Measurements from ENCODE around the gene MICAL3.
"Not testable (repeated sequence)": the region's sequence is repeated elsewhere in the genome, so short reads cannot be mapped to it uniquely, and the experiment has no call there.

MICAL3 gene

GRCh38 chr22:17997456-17997855 lies 26.9 kb downstream of the MICAL3 start:
- no peak for DNase-seq (ENCODE audit: low read depth)

DNA sequence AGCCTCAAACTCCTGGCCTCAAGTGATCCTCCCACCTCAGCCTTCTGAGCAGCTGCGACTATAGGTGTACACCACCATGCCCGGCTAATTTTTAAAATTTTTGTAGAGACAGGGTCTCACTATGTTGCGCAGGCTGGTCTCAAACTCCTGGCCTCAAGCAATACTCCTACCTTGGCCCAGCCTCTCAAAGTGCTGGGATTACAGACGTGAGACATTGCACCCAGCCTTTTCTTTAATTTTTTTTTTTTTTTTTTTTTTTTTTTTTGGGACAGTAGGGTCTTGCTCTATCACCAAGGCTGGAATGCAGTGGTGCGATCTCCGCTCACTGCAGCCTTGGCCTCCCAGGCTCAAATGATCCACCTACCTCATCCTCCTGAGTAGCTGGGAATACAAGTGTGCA lies 29.1 kb downstream of the MICAL3 start:
- not testable (repeated sequence) for DNase-seq (ENCODE audit: low read depth)

GRCh38 chr22:17994424-17995108 lies 29.8 kb downstream of the MICAL3 start:
- no peak for DNase-seq (ENCODE audit: low read depth)

GRCh38 chr22:17992976-17993375 lies 31.4 kb downstream of the MICAL3 start:
- DNase-seq (ENCODE audit: low read depth): not testable (repeated sequence)

- not testable (repeated sequence) for DNase-seq (ENCODE audit: low read depth)
Measured at GRCh38 chr22:17991992-17992391, 32.4 kb downstream of the MICAL3 start.

- no peak for DNase-seq (ENCODE audit: low read depth)
Measured at GRCh38 chr22:17990942-17991341, 33.4 kb downstream of the MICAL3 start.

DNA sequence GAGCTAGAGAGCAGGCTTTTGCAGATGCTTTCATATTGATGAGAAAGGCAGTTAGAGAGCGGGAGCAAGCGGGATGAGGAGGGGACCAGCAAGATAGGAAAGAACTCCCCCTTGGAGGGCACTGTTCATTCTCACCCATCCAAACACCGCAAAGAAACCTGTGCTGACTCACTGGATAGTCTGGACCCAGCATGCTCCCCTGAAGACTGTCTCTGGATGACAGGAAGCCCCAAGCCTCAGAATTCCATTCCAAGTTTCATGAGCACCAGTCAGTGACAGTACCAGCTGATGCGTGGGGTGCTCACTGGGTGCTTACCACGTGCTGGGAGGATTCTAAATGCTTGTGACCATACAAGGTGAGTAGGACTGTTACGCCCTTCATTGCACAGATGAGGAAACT lies 34.2 kb downstream of the MICAL3 start:
- DNase-seq (ENCODE audit: low read depth): no peak

GRCh38 chr22:17988800-17989513 lies 35.4 kb downstream of the MICAL3 start:
- DNase-seq (ENCODE audit: low read depth): no peak

- DNase-seq (ENCODE audit: low read depth): no peak
Measured at GRCh38 chr22:17985606-17986005, 38.8 kb downstream of the MICAL3 start.

DNA sequence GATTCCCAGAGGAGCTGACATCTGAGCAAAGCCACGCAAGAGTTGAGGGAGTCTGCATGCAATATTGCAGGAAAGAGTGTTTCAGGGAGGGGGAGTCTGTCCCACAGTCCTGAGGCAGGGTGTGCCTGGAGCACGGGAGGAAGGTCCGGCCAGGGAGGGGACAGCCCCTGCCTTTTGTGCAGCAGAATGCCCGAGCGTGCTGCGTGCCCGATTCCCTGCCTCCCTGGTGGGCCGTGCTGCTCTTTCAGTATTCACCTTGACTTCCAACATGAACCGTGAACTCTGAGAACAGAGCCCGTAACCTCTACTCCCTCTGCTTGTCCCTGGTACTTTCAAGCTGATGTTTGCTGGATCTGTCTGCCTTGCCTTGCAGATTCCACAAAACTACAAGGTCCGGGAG lies 39.3 kb downstream of the MICAL3 start:
- not testable (repeated sequence) for DNase-seq (ENCODE audit: low read depth)

GRCh38 chr22:17984114-17984513 lies 40.2 kb downstream of the MICAL3 start:
- no peak for DNase-seq (ENCODE audit: low read depth)

DNA sequence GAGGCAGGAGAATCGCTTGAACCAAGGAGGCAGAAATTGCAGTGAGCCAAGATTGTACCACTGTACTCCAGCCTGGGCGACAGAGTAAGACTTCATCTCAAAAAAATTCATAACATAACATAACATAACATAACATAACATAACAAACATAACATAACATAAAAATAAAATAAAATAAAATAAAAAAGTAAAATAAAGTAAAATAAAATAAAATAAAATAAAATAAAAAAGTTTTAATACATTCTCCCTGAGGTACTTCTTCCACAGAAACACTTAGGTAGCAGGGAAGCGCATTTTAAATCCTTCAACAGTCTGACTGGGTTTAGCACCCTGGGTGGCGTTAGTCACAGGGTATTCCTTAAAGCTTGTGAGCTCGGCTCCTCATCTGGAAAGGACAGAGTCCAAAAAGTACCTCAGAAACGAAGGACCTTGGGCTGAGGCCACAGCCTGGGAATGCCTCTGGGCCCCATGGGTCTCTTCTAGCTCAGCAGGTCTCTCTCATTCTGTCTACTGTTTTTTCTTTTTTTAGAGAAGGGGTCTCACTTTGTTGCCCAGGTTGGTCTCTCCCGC lies 41.7 kb downstream of the MICAL3 start:
- DNase-seq (ENCODE audit: low read depth): no peak

DNA sequence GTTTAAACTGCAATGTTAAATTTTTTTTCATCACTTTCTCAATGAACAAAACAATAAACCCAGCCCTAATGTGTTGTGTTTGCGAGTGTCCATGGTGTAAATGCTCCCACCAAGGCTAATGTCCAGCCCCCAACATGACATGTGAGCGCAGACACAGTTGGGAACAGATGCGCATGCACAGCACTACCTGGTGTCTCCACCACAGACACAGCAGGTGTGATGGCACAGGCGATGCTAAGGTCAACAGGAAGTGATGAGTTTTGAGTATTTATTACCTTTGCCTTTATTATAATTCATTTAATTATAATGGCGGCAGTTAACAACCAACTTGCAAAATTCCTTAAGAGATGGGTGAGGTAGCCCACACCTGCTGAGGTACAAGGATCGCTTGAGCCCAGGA lies 42.9 kb downstream of the MICAL3 start:
- no peak for DNase-seq (ENCODE audit: low read depth)

GRCh38 chr22:17980638-17981051 lies 43.7 kb downstream of the MICAL3 start:
- DNase-seq (ENCODE audit: low read depth): no peak

GRCh38 chr22:17980015-17980590 lies 44.3 kb downstream of the MICAL3 start:
- no peak for DNase-seq (ENCODE audit: low read depth)

DNA sequence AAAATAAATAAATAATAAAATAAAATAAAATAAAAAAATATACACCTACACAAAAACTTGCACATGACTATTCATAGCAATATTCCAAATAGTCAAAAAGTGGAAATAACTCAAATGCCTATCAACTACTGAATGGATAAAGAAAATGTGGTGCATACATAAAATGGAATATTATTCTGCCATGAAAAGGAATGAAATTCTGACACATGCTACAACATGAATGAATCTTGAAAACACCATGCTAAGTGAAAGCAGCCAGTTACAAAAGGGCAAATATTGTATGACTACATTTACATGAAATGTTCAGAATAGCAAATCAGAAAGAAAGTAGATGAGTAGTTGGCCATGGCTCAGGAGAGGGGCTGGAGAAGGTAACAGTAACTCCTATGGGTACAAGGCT lies 46.3 kb downstream of the MICAL3 start:
- no peak for DNase-seq (ENCODE audit: low read depth)

GRCh38 chr22:17977371-17977770 lies 47.0 kb downstream of the MICAL3 start:
- no peak for DNase-seq (ENCODE audit: low read depth)

DNA sequence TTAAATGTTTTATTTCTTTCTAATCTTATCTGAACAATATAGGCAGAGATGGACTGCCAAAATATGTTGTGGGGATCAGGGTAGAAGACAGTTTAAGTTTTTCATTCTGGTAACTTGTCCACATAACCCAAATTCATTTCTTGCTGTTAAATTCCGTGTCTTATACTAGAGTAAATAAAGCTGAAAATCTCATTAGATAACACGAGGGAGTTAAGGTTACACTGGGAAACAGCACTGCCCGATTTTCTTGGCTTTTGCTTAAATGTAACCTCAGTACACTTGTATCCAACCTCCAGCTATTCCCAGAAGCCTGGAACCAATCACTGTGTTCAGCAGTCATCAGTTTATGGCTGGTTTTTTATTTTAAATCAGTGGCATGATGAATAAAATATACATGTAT lies 48.2 kb downstream of the MICAL3 start:
- DNase-seq (ENCODE audit: low read depth): no peak

- no peak for DNase-seq (ENCODE audit: low read depth)
Measured at GRCh38 chr22:17974703-17975372, 49.5 kb downstream of the MICAL3 start.

DNA sequence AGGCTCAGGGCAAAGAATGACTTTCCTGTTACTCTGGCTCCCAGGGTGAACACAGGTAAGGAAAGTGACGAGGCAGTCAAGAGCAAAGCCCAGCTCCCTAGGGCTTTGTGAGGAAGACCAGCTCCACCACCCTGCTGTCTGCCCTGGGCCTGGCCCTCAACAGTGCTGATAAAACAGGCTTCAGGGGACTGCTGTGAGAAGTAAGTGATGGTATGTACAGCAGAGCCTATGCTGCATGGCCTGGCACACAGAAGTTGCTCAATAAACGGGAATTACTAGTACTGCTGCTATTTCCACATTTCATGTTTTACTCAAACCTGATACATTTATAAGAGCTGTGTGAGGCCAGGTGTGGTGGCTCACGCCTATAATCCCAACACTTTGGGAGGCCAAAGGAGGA lies 50.3 kb downstream of the MICAL3 start:
- no peak for DNase-seq (ENCODE audit: low read depth)

DNA sequence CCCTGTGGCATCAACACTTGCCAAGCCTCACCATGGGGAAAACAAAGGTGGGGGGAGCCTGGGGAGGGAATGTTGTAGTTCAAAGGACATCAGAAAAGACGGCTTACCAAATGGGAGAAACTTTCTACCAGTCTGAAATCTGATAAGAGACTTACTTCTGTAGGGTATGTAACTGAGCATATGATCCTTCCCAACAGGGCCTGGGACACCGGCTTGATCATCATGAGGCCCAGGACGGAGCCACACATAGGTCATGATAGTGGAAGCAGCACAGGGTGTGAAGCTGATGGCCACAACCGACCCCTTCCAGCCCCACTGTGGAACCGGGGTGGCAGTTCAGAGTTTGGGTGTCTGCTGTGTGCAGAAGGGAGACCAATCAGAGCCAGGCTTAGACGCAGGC lies 51.1 kb downstream of the MICAL3 start:
- DNase-seq (ENCODE audit: low read depth): no peak

DNA sequence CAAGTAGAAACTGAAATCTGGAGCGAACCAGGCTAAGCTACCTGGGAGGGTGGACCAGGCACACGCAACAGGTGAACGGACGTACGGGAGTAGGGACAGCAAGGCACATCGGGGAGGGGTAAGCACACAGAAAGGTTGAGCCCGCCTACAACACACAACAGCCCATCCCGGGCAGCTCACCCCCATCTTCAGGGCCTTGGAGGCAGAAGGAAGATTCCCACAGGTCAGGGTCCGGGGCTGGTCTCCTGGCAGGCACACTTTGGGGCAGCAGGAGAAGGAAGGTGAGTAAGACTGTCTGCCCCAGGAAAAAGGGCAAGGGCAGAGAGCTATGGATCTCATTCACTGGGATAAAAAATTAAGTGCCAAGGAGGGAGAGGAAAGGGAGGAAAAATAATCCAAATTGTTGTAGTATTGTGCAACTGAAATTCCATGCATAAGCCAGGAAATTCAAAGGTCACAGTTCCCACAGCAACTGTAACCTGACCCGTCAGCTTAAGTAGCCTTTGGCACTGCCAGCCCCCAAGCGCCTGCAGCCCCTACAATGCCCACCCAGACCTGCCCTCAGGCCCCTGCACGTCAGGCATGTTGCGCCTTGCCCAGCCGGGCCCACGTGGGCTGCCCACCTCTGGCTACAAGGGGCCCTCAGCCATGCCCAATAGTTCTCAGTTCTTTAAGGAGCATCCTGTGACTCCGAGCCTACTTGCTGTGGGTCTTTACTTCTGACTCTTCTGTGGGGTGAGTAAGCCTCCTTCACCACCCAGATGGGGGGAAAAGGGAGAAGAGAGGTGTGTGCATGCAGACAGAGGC lies 51.8 kb downstream of the MICAL3 start:
- DNase-seq (ENCODE audit: low read depth): no peak

Data from stimulated activated CD8-positive, alpha-beta memory T cell treated with anti-CD3 and anti-CD28 coated beads, Interleukin-4, amount 100 ng/mL, for 24 hours (primary cell).